ENCODE measurements around the gene YWHAB. TPM values are rescaled to one million over a fixed set of nuclear protein-coding genes. Genes with fewer than 3 reads are reported as not detected.
"Not testable (repeated sequence)": the region's sequence is repeated elsewhere in the genome, so short reads cannot be mapped to it uniquely, and the experiment has no call there.

YWHAB gene
- total and polyA plus RNA-seq, 7 experiments from 2014 or later, result 135 to 552 (median 211) TPM

DNA sequence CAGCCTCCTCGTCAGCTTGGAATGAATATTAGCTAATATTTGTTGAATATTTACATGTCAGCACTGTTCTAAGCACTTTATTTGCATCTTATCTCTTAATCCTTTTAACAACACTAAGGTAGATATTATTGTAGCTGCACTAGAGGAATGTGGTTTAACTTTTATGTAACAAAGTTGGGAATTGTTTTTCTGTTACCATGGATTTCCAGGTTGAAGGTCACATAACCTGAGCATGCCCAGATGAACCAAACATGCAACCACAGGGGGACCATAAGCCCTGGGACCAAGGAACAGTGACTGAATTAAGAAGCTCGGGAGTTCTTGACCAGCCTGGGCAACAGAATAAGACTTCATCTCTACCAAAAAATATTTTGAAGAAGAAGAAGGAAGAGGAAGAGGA, 29.1 kb upstream of the YWHAB start:
- peaks cover 0 to 10% (median 0%) of the 10 kb centered on the region in 5 donors for H3K27me3 Mint-ChIP-seq
- peaks cover 0 to 3% (median 0%) of the 10 kb centered on the region in 11 donors for H3K9me3 Mint-ChIP-seq
- H3K9me3 ChIP-seq (ENCODE audit: control insufficient read depth in 2 of 3, low read length in 3 of 3), result no peaks in the 10 kb centered on the region
- H3K36me3 Mint-ChIP-seq, result no peaks in the 10 kb centered on the region
- no peak overlapping the region for H3K27ac Mint-ChIP-seq
- no peaks in the 10 kb centered on the region for H3K27me3 ChIP-seq (ENCODE audit: control insufficient read depth in 2 of 2, insufficient read depth in 2 of 2, low read length in 2 of 2)
- H3K4me3 Mint-ChIP-seq, result no peak overlapping the region
- ChIA-PET POLR2A (no interaction called here), CTCF (no interaction called here)
- ATAC-seq (no peak), DNase-seq (no peak)
- H3K27ac ChIP-seq (ENCODE audit: low read depth, low read length), result no peak overlapping the region
- intact Hi-C loops (cut with micrococcal nuclease), result no loop called here
- no peaks in the 10 kb centered on the region for H3K36me3 ChIP-seq (ENCODE audit: control insufficient read depth in 2 of 3, insufficient read depth in 3 of 3, low read length in 3 of 3)
- no peak overlapping the region for H3K4me3 ChIP-seq (ENCODE audit: low read length)
- no peaks in the 10 kb centered on the region for H3K4me1 ChIP-seq (ENCODE audit: control insufficient read depth in 2 of 2, insufficient read depth in 2 of 2, low read length in 2 of 2)
- H3K4me1 Mint-ChIP-seq, result peaks cover 0 to 16% (median 8%) of the 10 kb centered on the region in 7 donors

DNA sequence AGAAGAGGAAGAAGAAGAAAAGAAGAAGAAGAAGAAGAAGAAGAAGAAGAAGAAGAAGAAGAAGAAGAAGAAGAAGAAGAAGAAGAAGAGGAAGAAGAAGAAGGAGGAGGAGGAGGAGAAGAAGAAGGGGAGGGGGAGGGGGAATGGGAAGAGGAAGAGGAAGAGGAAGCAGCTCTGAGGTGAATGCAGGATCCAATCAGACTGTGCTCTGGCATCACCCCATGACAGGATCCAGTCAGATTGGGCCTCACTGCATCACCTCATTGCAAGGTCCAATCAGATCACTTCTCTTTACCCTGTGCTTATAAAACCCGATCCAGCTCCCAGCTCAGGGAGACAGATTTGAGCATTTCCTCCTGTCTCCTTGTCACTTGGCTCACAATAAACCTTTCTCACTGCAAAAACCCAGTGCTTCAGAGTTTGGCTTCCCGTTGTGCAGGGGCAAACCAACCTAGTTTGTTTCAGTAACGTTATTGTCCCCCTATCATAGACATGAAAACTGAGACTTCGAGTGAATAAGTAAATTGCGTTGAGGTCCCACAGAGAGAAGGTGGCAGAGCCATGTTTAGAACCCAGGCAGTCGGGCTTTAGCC, 28.6 kb upstream of the YWHAB start:
- ChIA-PET POLR2A (interaction anchor here (0.5 kb wide), 1 partner anchor 395 kb away, joined by 4 read pairs; no protein-coding TSS in a partner anchor), CTCF (no interaction called here)
- no peak overlapping the region for H3K4me3 ChIP-seq (ENCODE audit: low read length)
- Mint-ChIP-seq H3K4me3 (no peak overlapping the region), H3K4me1 (peaks cover 0 to 16% (median 8%) of the 10 kb centered on the region in 7 donors), H3K27ac (no peak overlapping the region), H3K9me3 (peaks cover 0 to 3% (median 0%) of the 10 kb centered on the region in 11 donors), H3K27me3 (peaks cover 0 to 10% (median 0%) of the 10 kb centered on the region in 5 donors), H3K36me3 (no peaks in the 10 kb centered on the region)
- no peak for DNase-seq
- H3K9me3 ChIP-seq (ENCODE audit: control insufficient read depth in 2 of 3, low read length in 3 of 3), result no peaks in the 10 kb centered on the region
- ATAC-seq, result no peak
- H3K4me1 ChIP-seq (ENCODE audit: control insufficient read depth in 2 of 2, insufficient read depth in 2 of 2, low read length in 2 of 2), result no peaks in the 10 kb centered on the region
- H3K27me3 ChIP-seq (ENCODE audit: control insufficient read depth in 2 of 2, insufficient read depth in 2 of 2, low read length in 2 of 2), result no peaks in the 10 kb centered on the region
- H3K36me3 ChIP-seq (ENCODE audit: control insufficient read depth in 2 of 3, insufficient read depth in 3 of 3, low read length in 3 of 3), result no peaks in the 10 kb centered on the region
- intact Hi-C loops (cut with micrococcal nuclease), result no loop called here
- H3K27ac ChIP-seq (ENCODE audit: low read depth, low read length), result no peak overlapping the region

DNA sequence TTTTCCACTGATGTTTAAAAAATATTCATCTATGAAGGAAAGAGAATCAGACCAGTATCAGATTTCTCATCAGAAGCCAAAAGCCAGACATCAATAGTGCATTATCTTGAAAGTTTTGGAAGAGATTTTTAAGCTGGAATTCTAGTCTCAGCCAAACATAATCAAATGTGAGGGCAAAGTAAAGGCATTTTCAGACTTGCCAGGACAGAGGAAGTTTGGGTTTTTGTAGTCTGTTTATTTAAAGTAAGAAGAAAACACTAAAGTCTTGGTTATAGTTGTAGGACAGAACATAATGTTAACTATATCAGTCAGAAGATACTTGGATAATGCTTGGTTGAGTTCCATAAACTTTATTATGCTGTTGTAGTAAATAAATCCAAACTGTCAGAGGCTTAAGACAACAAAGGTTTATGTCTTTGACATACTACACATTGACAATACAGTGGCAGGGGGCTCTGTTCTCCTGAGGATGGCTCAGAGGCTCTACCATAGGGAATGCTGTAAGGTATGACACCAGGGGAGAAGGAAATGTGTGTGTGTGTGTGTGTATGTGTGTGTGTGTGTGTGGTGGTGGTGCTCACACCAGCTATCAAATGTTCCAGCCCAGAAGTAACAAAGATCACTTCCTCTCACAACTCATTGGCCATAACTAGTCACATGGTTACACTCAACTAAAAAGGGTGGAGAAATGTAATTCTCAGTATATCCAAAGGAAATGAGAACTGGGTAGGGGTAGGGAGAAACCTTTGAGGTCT, 26.7 kb upstream of the YWHAB start:
- Histone ChIP-seq H3K9me3 (ENCODE audit: control insufficient read depth in 2 of 3, low read length in 3 of 3) (no peaks in the 10 kb centered on the region), H3K27ac (ENCODE audit: low read depth, low read length) (no peak overlapping the region), H3K36me3 (ENCODE audit: control insufficient read depth in 2 of 3, insufficient read depth in 3 of 3, low read length in 3 of 3) (no peaks in the 10 kb centered on the region), H3K4me1 (ENCODE audit: control insufficient read depth in 2 of 2, insufficient read depth in 2 of 2, low read length in 2 of 2) (no peaks in the 10 kb centered on the region), H3K4me3 (ENCODE audit: low read length) (no peak overlapping the region), H3K27me3 (ENCODE audit: control insufficient read depth in 2 of 2, insufficient read depth in 2 of 2, low read length in 2 of 2) (no peaks in the 10 kb centered on the region)
- no peak overlapping the region for H3K4me3 Mint-ChIP-seq
- ATAC-seq, result no peak
- intact Hi-C loops (cut with micrococcal nuclease), result no loop called here
- DNase-seq, result peak in 3 of 9 donors; percentile 2 to 11 (median 7)
- ChIA-PET CTCF (no interaction called here), POLR2A (interaction anchor here (0.6 kb wide), 1 partner anchor 669 kb away, joined by 3 read pairs; no protein-coding TSS in a partner anchor)
- H3K27ac Mint-ChIP-seq, result no peak overlapping the region
- peaks cover 0 to 3% (median 0%) of the 10 kb centered on the region in 11 donors for H3K9me3 Mint-ChIP-seq
- H3K36me3 Mint-ChIP-seq, result no peaks in the 10 kb centered on the region
- H3K4me1 Mint-ChIP-seq, result peaks cover 0 to 16% (median 10%) of the 10 kb centered on the region in 7 donors
- H3K27me3 Mint-ChIP-seq, result peaks cover 0 to under 1% (median 0%) of the 10 kb centered on the region in 5 donors

DNA sequence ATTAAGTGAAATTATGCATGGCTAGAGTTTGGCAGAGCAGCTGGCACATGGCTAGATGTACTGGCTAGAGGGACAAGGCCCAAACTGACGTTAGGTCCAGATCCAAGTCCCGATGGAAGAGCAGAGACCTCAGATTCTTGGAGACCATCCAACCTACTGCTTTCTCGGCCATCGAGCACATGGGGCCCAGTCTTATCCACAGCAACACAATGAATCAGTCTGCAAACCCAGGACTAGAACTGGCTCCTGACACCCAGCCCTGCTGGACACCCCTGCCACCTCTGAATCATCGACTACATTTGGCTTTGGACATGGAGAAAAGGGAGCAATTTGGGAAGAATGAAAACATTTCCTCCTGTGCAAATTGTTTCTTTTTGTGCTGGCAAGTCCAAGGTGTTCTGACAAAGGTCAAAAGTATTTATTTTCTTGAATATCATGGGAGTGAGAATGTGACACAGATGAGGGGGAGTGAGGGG, 23.9 kb upstream of the YWHAB start:
- Histone ChIP-seq H3K4me3 (ENCODE audit: low read length) (no peak overlapping the region), H3K27ac (ENCODE audit: low read depth, low read length) (no peak overlapping the region), H3K27me3 (ENCODE audit: control insufficient read depth in 2 of 2, insufficient read depth in 2 of 2, low read length in 2 of 2) (no peaks in the 10 kb centered on the region), H3K9me3 (ENCODE audit: control insufficient read depth in 2 of 3, low read length in 3 of 3) (no peaks in the 10 kb centered on the region), H3K4me1 (ENCODE audit: control insufficient read depth in 2 of 2, insufficient read depth in 2 of 2, low read length in 2 of 2) (no peaks in the 10 kb centered on the region), H3K36me3 (ENCODE audit: control insufficient read depth in 2 of 3, insufficient read depth in 3 of 3, low read length in 3 of 3) (no peaks in the 10 kb centered on the region)
- CTCF ChIA-PET, result interaction anchor here (1.0 kb wide), 1 partner anchor 479 kb away, joined by 3 read pairs; no protein-coding TSS in a partner anchor
- intact Hi-C loops (cut with micrococcal nuclease), result loop anchor here in 1 of 2 donors (10.0 kb wide), 1 partner anchor 747 kb away; no protein-coding TSS in a partner anchor
- POLR2A ChIA-PET, result no interaction called here
- Mint-ChIP-seq H3K9me3 (peaks cover 0 to 2% (median 0%) of the 10 kb centered on the region in 11 donors), H3K27ac (peak overlapping the region in 1 of 9 donors; percentile 43), H3K27me3 (peaks cover 0 to 9% (median 0%) of the 10 kb centered on the region in 5 donors), H3K36me3 (no peaks in the 10 kb centered on the region), H3K4me3 (no peak overlapping the region), H3K4me1 (peaks cover 0 to 13% (median 8%) of the 10 kb centered on the region in 7 donors)
- DNase-seq (no peak), ATAC-seq (no peak)

DNA sequence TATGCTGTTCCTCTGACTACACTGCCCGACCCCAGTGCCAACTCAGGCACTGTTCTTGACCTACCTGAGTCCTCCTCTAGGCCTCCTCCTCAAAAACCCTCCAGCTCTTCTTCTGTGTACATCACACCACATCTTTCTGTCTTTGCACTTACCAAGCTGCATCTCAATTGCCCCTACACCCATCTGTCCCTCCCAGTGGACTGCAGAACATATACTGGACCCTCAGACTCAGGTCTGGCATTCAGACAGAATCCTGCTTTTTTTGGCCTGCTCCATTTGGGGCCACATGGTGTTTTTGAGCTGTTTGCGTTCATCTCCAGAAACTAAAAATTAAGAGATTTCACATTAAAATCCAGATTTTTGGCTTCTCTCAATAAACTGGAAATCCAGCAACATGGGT, 23.2 kb upstream of the YWHAB start:
- ChIA-PET CTCF (interaction anchor here (0.6 to 1.4 kb wide), 2 partner anchors 10 to 26 kb away, joined by 3 to 5 read pairs; no protein-coding TSS in a partner anchor), POLR2A (no interaction called here)
- H3K4me3 Mint-ChIP-seq, result no peak overlapping the region
- H3K4me1 Mint-ChIP-seq, result peaks cover 0 to 17% (median 11%) of the 10 kb centered on the region in 7 donors
- H3K9me3 Mint-ChIP-seq, result peaks cover 0 to 2% (median 0%) of the 10 kb centered on the region in 11 donors
- DNase-seq (no peak), ATAC-seq (no peak)
- no peak overlapping the region for H3K27ac ChIP-seq (ENCODE audit: low read depth, low read length)
- H3K27me3 Mint-ChIP-seq, result peaks cover 0 to 10% (median 0%) of the 10 kb centered on the region in 5 donors
- H3K4me1 ChIP-seq (ENCODE audit: control insufficient read depth in 2 of 2, insufficient read depth in 2 of 2, low read length in 2 of 2), result no peaks in the 10 kb centered on the region
- no peak overlapping the region for H3K4me3 ChIP-seq (ENCODE audit: low read length)
- intact Hi-C loops (cut with micrococcal nuclease), result loop anchor here in 1 of 2 donors (10.0 kb wide), 1 partner anchor 747 kb away; no protein-coding TSS in a partner anchor
- H3K27me3 ChIP-seq (ENCODE audit: control insufficient read depth in 2 of 2, insufficient read depth in 2 of 2, low read length in 2 of 2), result no peaks in the 10 kb centered on the region
- no peaks in the 10 kb centered on the region for H3K36me3 ChIP-seq (ENCODE audit: control insufficient read depth in 2 of 3, insufficient read depth in 3 of 3, low read length in 3 of 3)
- H3K9me3 ChIP-seq (ENCODE audit: control insufficient read depth in 2 of 3, low read length in 3 of 3), result no peaks in the 10 kb centered on the region
- H3K27ac Mint-ChIP-seq, result no peak overlapping the region
- H3K36me3 Mint-ChIP-seq, result no peaks in the 10 kb centered on the region

DNA sequence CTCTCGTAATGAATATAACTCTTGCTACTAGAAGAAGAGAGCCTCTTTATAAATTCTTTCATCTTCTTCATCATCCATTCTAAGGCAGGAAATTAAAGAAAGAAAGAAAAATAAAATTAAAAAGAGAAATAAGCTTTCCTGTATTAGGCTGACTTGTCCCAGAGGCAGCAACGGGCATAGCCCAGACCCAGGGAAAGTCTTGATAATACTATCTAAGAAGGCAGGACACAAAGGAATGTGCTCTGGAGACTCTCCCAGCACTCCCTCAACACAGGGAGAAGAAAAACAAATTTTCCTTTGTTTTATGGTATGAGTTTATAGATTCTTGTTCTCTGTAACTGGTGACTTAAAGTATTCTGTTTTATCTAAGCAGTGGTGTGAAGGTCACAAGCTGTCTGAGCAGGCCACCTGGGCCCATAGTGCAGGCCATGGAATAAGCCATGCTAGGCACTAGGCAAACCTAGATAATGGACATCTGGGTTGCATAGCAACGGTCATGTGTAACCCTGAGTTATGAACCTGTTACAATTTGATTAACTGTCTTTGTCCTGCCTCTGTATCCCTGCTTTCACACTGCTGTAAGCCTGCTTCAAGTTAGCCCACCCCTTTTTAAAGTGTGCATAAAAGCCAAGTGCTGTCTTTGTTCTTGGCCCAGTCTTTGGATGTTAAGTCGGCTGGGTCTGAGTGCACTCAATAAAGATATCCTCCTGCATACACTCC, 22.0 kb upstream of the YWHAB start:
- H3K27me3 ChIP-seq (ENCODE audit: control insufficient read depth in 2 of 2, insufficient read depth in 2 of 2, low read length in 2 of 2); ATAC-seq; H3K27ac Mint-ChIP-seq; H3K36me3 ChIP-seq (ENCODE audit: control insufficient read depth in 2 of 3, insufficient read depth in 3 of 3, low read length in 3 of 3); H3K36me3 Mint-ChIP-seq; H3K9me3 Mint-ChIP-seq; DNase-seq; H3K9me3 ChIP-seq (ENCODE audit: control insufficient read depth in 2 of 3, low read length in 3 of 3); H3K27ac ChIP-seq (ENCODE audit: low read depth, low read length); H3K4me3 Mint-ChIP-seq; H3K4me3 ChIP-seq (ENCODE audit: low read length); H3K4me1 ChIP-seq (ENCODE audit: control insufficient read depth in 2 of 2, insufficient read depth in 2 of 2, low read length in 2 of 2): not testable (repeated sequence)
- intact Hi-C loops (cut with micrococcal nuclease), result loop anchor here in 1 of 2 donors (10.0 kb wide), 1 partner anchor 749 kb away; no protein-coding TSS in a partner anchor
- Mint-ChIP-seq H3K27me3 (peaks cover 0 to 19% (median 0%) of the 10 kb centered on the region in 5 donors), H3K4me1 (peaks cover 0 to 22% (median 15%) of the 10 kb centered on the region in 7 donors)
- POLR2A ChIA-PET, result interaction anchor here (0.5 kb wide), 1 partner anchor 118 kb away, joined by 5 read pairs; no protein-coding TSS in a partner anchor
- CTCF ChIA-PET, result interaction anchor here (0.6 to 1.4 kb wide), 2 partner anchors 25 to 179 kb away, joined by 3 to 5 read pairs; no protein-coding TSS in a partner anchor

Data from naive thymus-derived CD4-positive, alpha-beta T cell (primary cell).